Left lung (tissue), 10 donors: ENCODE results near the gene KCNIP4. TPM values are rescaled to one million over a fixed set of nuclear protein-coding genes. Genes with fewer than 3 reads are reported as not detected.

Experiments
- ATAC-seq: fragments of 200-7000 bp; cut with Tn5 transposase; one replicate; pipeline ENCODE4 v1.9.1; 2020; ENCODE audit warnings: moderate library complexity
- DNase-seq, 4 donors: peaks; one replicate each; pipeline ENCODE4 v3.0.0-alpha.2; 2013 to 2020
- H3K27ac ChIP-seq, 2 donors: fragments of 200-600 bp; sonication (generic) in 1 of 2; one replicate each; pipeline versions ENCODE4 v1.5.0 to v1.8.0; 2020 to 2021
- H3K27me3 ChIP-seq, 2 donors: fragments of 200-600 bp; sonication (generic) in 1 of 2; one replicate each; pipeline versions ENCODE4 v1.5.0 to v1.8.0; 2020 to 2021
- H3K36me3 ChIP-seq, 2 donors: fragments of 200-600 bp; sonication (generic) in 1 of 2; one replicate each; pipeline versions ENCODE4 v1.5.0 to v1.8.0; 2020 to 2021
- H3K4me1 ChIP-seq, 2 donors: fragments of 200-600 bp; one replicate each; pipeline ENCODE4 v1.8.0; 2021
- H3K4me3 ChIP-seq, 2 donors: fragments of 200-600 bp; sonication (generic) in 1 of 2; one replicate each; pipeline versions ENCODE4 v1.5.0 to v1.8.0; 2020 to 2021; ENCODE audit warnings: mild to moderate bottlenecking in 1 of 2
- H3K9me3 ChIP-seq, 2 donors: fragments of 200-600 bp; sonication (generic) in 1 of 2; one replicate each; pipeline versions ENCODE4 v1.5.0 to v1.8.0; 2020 to 2021
- CTCF ChIP-seq, 2 donors: fragments of 200-600 bp; sonication (generic) in 1 of 2; IDR thresholded peaks; one replicate each; pipeline versions ENCODE4 v1.5.0 to v1.8.0; 2021; ENCODE audit warnings: antibody characterized with exemption in 2 of 2
- intact Hi-C, 2 donors: fragments of 100-400 bp; cut with DNase I; formaldehyde crosslinking; loops; one replicate each; pipeline versions ENCODE4 v1.11.2 to v1.14.2; 2022
- polyA plus RNA-seq, 6 donors: library from polyadenylated mRNA; unstranded; fragments of 120-200 nt; gene quantifications; one replicate each; pipeline ENCODE4 v1.2.1, GENCODE V29; 2013; ENCODE audit not compliant: insufficient read length in 6 of 6
- total RNA-seq, 2 donors: library from RNA; stranded (reverse); fragmentation: NEBNext Ultra II Directional; extraction: Animal tissue kit (Norgen Biotek cat#: 25700); gene quantifications; one replicate each; pipeline ENCODE4 v1.2.1, GENCODE V29; 2021
- donor health status: DM: no; HTN: yes; CAD: no.
- donor health status: DM: no; HTN: no; CAD: no.

The KCNIP4 gene
- total and polyA plus RNA-seq, 8 donors, result 2.8 to 5.4 (median 4.9) TPM; not detected in 2

- no peak overlapping the region for H3K27ac ChIP-seq
- H3K9me3 ChIP-seq, result no peaks in the 10 kb centered on the region
- H3K36me3 ChIP-seq, result no peaks in the 10 kb centered on the region
- DNase-seq, result no peak
- H3K27me3 ChIP-seq, result no peaks in the 10 kb centered on the region
- no peak for TF ChIP-seq CTCF (IDR thresholded peaks at IDR 0.05)
- no peak overlapping the region for H3K4me3 ChIP-seq
- no peaks in the 10 kb centered on the region for H3K4me1 ChIP-seq
- intact Hi-C loops, result no loop called here
- ATAC-seq, result peak; percentile 91
Measured at GRCh38 chr4:21625447-21625846, 323.1 kb downstream of the KCNIP4 start.

GRCh38 chr4:21605006-21605405 lies 343.6 kb downstream of the KCNIP4 start:
- Histone ChIP-seq H3K9me3 (no peaks in the 10 kb centered on the region), H3K36me3 (no peaks in the 10 kb centered on the region), H3K4me1 (no peaks in the 10 kb centered on the region), H3K27me3 (no peaks in the 10 kb centered on the region), H3K4me3 (no peak overlapping the region), H3K27ac (no peak overlapping the region)
- intact Hi-C loops, result no loop called here
- DNase-seq (no peak), ATAC-seq (no peak)
- no peak for TF ChIP-seq CTCF (IDR thresholded peaks at IDR 0.05)

- H3K4me1 ChIP-seq, result no peaks in the 10 kb centered on the region
- H3K4me3 ChIP-seq, result no peak overlapping the region
- no peaks in the 10 kb centered on the region for H3K9me3 ChIP-seq
- no peaks in the 10 kb centered on the region for H3K36me3 ChIP-seq
- no peak overlapping the region for H3K27ac ChIP-seq
- intact Hi-C loops, result no loop called here
- H3K27me3 ChIP-seq, result no peaks in the 10 kb centered on the region
- ATAC-seq (no peak), DNase-seq (no peak)
- TF ChIP-seq CTCF (IDR thresholded peaks at IDR 0.05), result no peak
Measured at GRCh38 chr4:21596521-21596920, 352.1 kb downstream of the KCNIP4 start.

- no peak overlapping the region for H3K4me3 ChIP-seq
- H3K27ac ChIP-seq, result no peak overlapping the region
- intact Hi-C loops, result no loop called here
- no peak for TF ChIP-seq CTCF (IDR thresholded peaks at IDR 0.05)
- H3K9me3 ChIP-seq, result no peaks in the 10 kb centered on the region
- ATAC-seq, result no peak
- no peaks in the 10 kb centered on the region for H3K4me1 ChIP-seq
- no peak for DNase-seq
- no peaks in the 10 kb centered on the region for H3K27me3 ChIP-seq
- no peaks in the 10 kb centered on the region for H3K36me3 ChIP-seq
Measured at GRCh38 chr4:21593671-21594001, 354.9 kb downstream of the KCNIP4 start.

- ATAC-seq (no peak), DNase-seq (peak in 1 of 4 donors; percentile 4)
- TF ChIP-seq CTCF (IDR thresholded peaks at IDR 0.05), result no peak
- Histone ChIP-seq H3K27me3 (no peaks in the 10 kb centered on the region), H3K4me1 (no peaks in the 10 kb centered on the region), H3K27ac (no peak overlapping the region), H3K36me3 (no peaks in the 10 kb centered on the region), H3K9me3 (no peaks in the 10 kb centered on the region), H3K4me3 (no peak overlapping the region)
- intact Hi-C loops, result no loop called here
Measured at GRCh38 chr4:21592970-21593670, 355.5 kb downstream of the KCNIP4 start.
